ENCODE data around the gene OSBPL10. TPM values are rescaled to one million over a fixed set of nuclear protein-coding genes. Genes with fewer than 3 reads are reported as not detected.
"Not testable (repeated sequence)": the region's sequence is repeated elsewhere in the genome, so short reads cannot be mapped to it uniquely, and the experiment has no call there.

OSBPL10 gene
- total RNA-seq, 1 donor from 2014 or later: 24.4 TPM

- Mint-ChIP-seq H3K4me1 (ENCODE audit: unreplicated experiment) (no peaks in the 10 kb centered on the region), H3K27ac (no peak overlapping the region), H3K36me3 (peaks cover 5% of the 10 kb centered on the region), H3K9me3 (no peaks in the 10 kb centered on the region), H3K27me3 (no peaks in the 10 kb centered on the region), H3K4me3 (no peak overlapping the region)
- no peak for TF ChIP-seq CTCF (conservative IDR thresholded peaks at IDR 0.05)
- no peak for DNase-seq (ENCODE audit: extremely low spot score, unreplicated experiment)
These were observed 195.8 kb downstream of the OSBPL10 start for GRCh38 chr3:31785286-31785685.

GRCh38 chr3:31783851-31784250, 197.2 kb downstream of the OSBPL10 start:
- peak overlapping the region; percentile 68 for H3K27ac Mint-ChIP-seq
- not testable (repeated sequence) for DNase-seq (ENCODE audit: extremely low spot score, unreplicated experiment); H3K27me3 Mint-ChIP-seq; H3K4me3 Mint-ChIP-seq; H3K9me3 Mint-ChIP-seq; H3K36me3 Mint-ChIP-seq; H3K4me1 Mint-ChIP-seq (ENCODE audit: unreplicated experiment)

- H3K36me3 Mint-ChIP-seq; H3K4me3 Mint-ChIP-seq; H3K4me1 Mint-ChIP-seq (ENCODE audit: unreplicated experiment); DNase-seq (ENCODE audit: extremely low spot score, unreplicated experiment); H3K27ac Mint-ChIP-seq; H3K27me3 Mint-ChIP-seq: not testable (repeated sequence)
- H3K9me3 Mint-ChIP-seq: peaks cover 10% of the 10 kb centered on the region
These were observed 198.8 kb downstream of the OSBPL10 start for GRCh38 chr3:31782306-31782705.

- Mint-ChIP-seq H3K27me3 (no peaks in the 10 kb centered on the region), H3K4me3 (no peak overlapping the region), H3K27ac (no peak overlapping the region), H3K36me3 (peaks cover 5% of the 10 kb centered on the region), H3K9me3 (peaks cover 10% of the 10 kb centered on the region), H3K4me1 (ENCODE audit: unreplicated experiment) (peaks cover 7% of the 10 kb centered on the region)
- TF ChIP-seq CTCF (conservative IDR thresholded peaks at IDR 0.05): no peak
- DNase-seq (ENCODE audit: extremely low spot score, unreplicated experiment): no peak
These were observed 201.5 kb downstream of the OSBPL10 start for GRCh38 chr3:31779514-31779913.

GRCh38 chr3:31777887-31778286, 203.2 kb downstream of the OSBPL10 start:
- Mint-ChIP-seq H3K27me3 (no peaks in the 10 kb centered on the region), H3K4me3 (no peak overlapping the region)

GRCh38 chr3:31777092-31777491, 204.0 kb downstream of the OSBPL10 start:
- Mint-ChIP-seq H3K9me3 (peaks cover 10% of the 10 kb centered on the region), H3K27me3 (no peaks in the 10 kb centered on the region), H3K27ac (no peak overlapping the region), H3K4me1 (ENCODE audit: unreplicated experiment) (peaks cover 14% of the 10 kb centered on the region), H3K4me3 (no peak overlapping the region), H3K36me3 (peaks cover under 1% of the 10 kb centered on the region)
- DNase-seq (ENCODE audit: extremely low spot score, unreplicated experiment): no peak
- no peak for TF ChIP-seq CTCF (conservative IDR thresholded peaks at IDR 0.05)

More at GRCh38 chr3:31777887-31778286, 203.2 kb downstream of the OSBPL10 start:
- peaks cover 5% of the 10 kb centered on the region for H3K36me3 Mint-ChIP-seq
- H3K27ac Mint-ChIP-seq: no peak overlapping the region
- DNase-seq (ENCODE audit: extremely low spot score, unreplicated experiment): no peak
- no peak for TF ChIP-seq CTCF (conservative IDR thresholded peaks at IDR 0.05)
- peaks cover 10% of the 10 kb centered on the region for H3K9me3 Mint-ChIP-seq
- peaks cover 13% of the 10 kb centered on the region for H3K4me1 Mint-ChIP-seq (ENCODE audit: unreplicated experiment)

- no peak overlapping the region for H3K27ac Mint-ChIP-seq
- peaks cover 19% of the 10 kb centered on the region for H3K4me1 Mint-ChIP-seq (ENCODE audit: unreplicated experiment)
- no peak for TF ChIP-seq CTCF (conservative IDR thresholded peaks at IDR 0.05)
- DNase-seq (ENCODE audit: extremely low spot score, unreplicated experiment): no peak
- no peak overlapping the region for H3K4me3 Mint-ChIP-seq
- no peaks in the 10 kb centered on the region for H3K36me3 Mint-ChIP-seq
- peaks cover 10% of the 10 kb centered on the region for H3K9me3 Mint-ChIP-seq
- H3K27me3 Mint-ChIP-seq: no peaks in the 10 kb centered on the region
These were observed 205.0 kb downstream of the OSBPL10 start for GRCh38 chr3:31776016-31776415.

All from type B pancreatic cell (in vitro differentiated cells).